CD4-positive, alpha-beta T cell (primary cell): ENCODE data around the gene LCMT1. TPM values are rescaled to one million over a fixed set of nuclear protein-coding genes. Genes with fewer than 3 reads are reported as not detected.
A peak's percentile ranks its signal among the peaks of the same experiment; 100 is the strongest.

Experiments used
- ATAC-seq: fragments of 200-7000 bp; cut with Tn5 transposase; one replicate; pipeline ENCODE4 v1.10.0; 2022; ENCODE audit warnings: mild to moderate bottlenecking; ENCODE audit not compliant: poor library complexity
- CTCF ChIA-PET: fragments of 350-600 bp; sonication (Branson Sonifier 250); formaldehyde crosslinking; loops from one replicate; lab custom pipeline; 2021; ENCODE audit warnings: antibody characterized with exemption, inconsistent platforms; lab: Charles Lee
- POLR2A ChIA-PET: fragments of 350-600 bp; sonication (Branson Sonifier 250); formaldehyde crosslinking; loops from one replicate; lab custom pipeline; 2021; ENCODE audit warnings: antibody characterized with exemption, inconsistent platforms; lab: Charles Lee
- DNase-seq, 14 experiments: peaks; one replicate each; pipeline ENCODE4 v3.0.0-alpha.2; 2013 to 2020; ENCODE audit warnings: mixed read lengths in 2 of 14
- H3K27ac ChIP-seq, 2 donors: one replicate each; pipeline versions ENCODE4 v1.5.1 to v1.7.0; 2013; ENCODE audit warnings: low read length in 2 of 2, low read depth in 1 of 2, mild to moderate bottlenecking in 1 of 2
- H3K27me3 ChIP-seq, 2 experiments: 1 replicate in 1 of 2; 2 replicates in 1 of 2; pipeline versions ENCODE4 v1.6.1 to v1.7.0; 2013; ENCODE audit warnings: low read length in 2 of 2, control low read depth in 1 of 2, mild to moderate bottlenecking in 1 of 2, moderate library complexity in 1 of 2; ENCODE audit not compliant: insufficient read depth in 2 of 2, control insufficient read depth in 1 of 2
- H3K36me3 ChIP-seq: one replicate; pipeline ENCODE4 v1.6.1; 2013; ENCODE audit warnings: low read length, control low read depth; ENCODE audit not compliant: insufficient read depth
- H3K4me1 ChIP-seq: one replicate; pipeline ENCODE4 v1.6.1; 2013; ENCODE audit warnings: low read length, control low read depth; ENCODE audit not compliant: insufficient read depth
- H3K4me3 ChIP-seq: one replicate; pipeline ENCODE4 v1.5.1; 2013; ENCODE audit warnings: mild to moderate bottlenecking, low read length, moderate library complexity
- H3K9me3 ChIP-seq, 2 experiments: 1 replicate in 1 of 2; 2 replicates in 1 of 2; pipeline versions ENCODE4 v1.6.1 to v1.7.0; 2013; ENCODE audit warnings: low read length in 2 of 2, mild to moderate bottlenecking in 2 of 2, control low read depth in 1 of 2, moderate library complexity in 1 of 2; ENCODE audit not compliant: control insufficient read depth in 1 of 2, insufficient read depth in 1 of 2
- H3K27ac Mint-ChIP-seq: one replicate; pipeline ENCODE4 v1.8.0; 2020; ENCODE audit warnings: mixed read lengths
- H3K27me3 Mint-ChIP-seq: one replicate; pipeline ENCODE4 v1.8.0; 2021; ENCODE audit warnings: mixed read lengths
- H3K36me3 Mint-ChIP-seq: one replicate; pipeline ENCODE4 v1.8.0; 2021; ENCODE audit warnings: low read depth, mixed read lengths
- H3K4me1 Mint-ChIP-seq: one replicate; pipeline ENCODE4 v1.8.0; 2021; ENCODE audit warnings: low read depth, mixed read lengths
- H3K4me3 Mint-ChIP-seq: one replicate; pipeline ENCODE4 v1.8.0; 2020; ENCODE audit warnings: mild to moderate bottlenecking, mixed read lengths
- H3K9me3 Mint-ChIP-seq: one replicate; pipeline ENCODE4 v1.8.0; 2020; ENCODE audit warnings: mixed read lengths
- CTCF ChIP-seq: fragments of 200-600 bp; IDR thresholded peaks from one replicate; pipeline ENCODE4 v1.8.0; 2022; ENCODE audit warnings: antibody characterized with exemption, mild to moderate bottlenecking
- intact Hi-C, 2 experiments: fragments of 100-400 bp; cut with DNase I in 1 of 2; cut with micrococcal nuclease in 1 of 2; formaldehyde crosslinking; loops; one replicate each; pipeline versions ENCODE4 v1.15.1 to v1.9.0; 2023 to 2025; cut with DNase I, micrococcal nuclease
- total RNA-seq, 174 experiments: library from RNA in 2 of 174; stranded (reverse) in 2 of 174; gene quantifications; one replicate each; pipeline ENCODE4 v1.2.3 and lab custom pipeline; 2021 to 2026

LCMT1 gene
- total RNA-seq, 2 experiments from 2014 or later = 22.5 to 28.2 TPM

- ATAC-seq = no peak
- CTCF ChIA-PET = no interaction called here
- intact Hi-C loops = no loop called here
- no peaks in the 10 kb centered on the region for H3K27me3 ChIP-seq
- no peaks in the 10 kb centered on the region for H3K27me3 Mint-ChIP-seq
- no peaks in the 10 kb centered on the region for H3K36me3 Mint-ChIP-seq
- peaks cover 20% of the 10 kb centered on the region for H3K4me1 ChIP-seq
- H3K9me3 Mint-ChIP-seq = no peaks in the 10 kb centered on the region
- H3K4me3 ChIP-seq = no peak overlapping the region
- DNase-seq = no peak
- no peak for TF ChIP-seq CTCF
- peaks cover 27% of the 10 kb centered on the region for H3K4me1 Mint-ChIP-seq
- H3K27ac Mint-ChIP-seq = no peak overlapping the region
- no peaks in the 10 kb centered on the region for H3K9me3 ChIP-seq
- H3K27ac ChIP-seq = no peak overlapping the region
- no peak overlapping the region for H3K4me3 Mint-ChIP-seq
- POLR2A ChIA-PET = interaction anchor here (1.6 kb wide), 1 partner anchor 36 kb away, joined by 3 read pairs; no protein-coding TSS in a partner anchor
- no peaks in the 10 kb centered on the region for H3K36me3 ChIP-seq
Measured at GRCh38 chr16:25097276-25097975, 14.1 kb upstream of the LCMT1 start.

DNA sequence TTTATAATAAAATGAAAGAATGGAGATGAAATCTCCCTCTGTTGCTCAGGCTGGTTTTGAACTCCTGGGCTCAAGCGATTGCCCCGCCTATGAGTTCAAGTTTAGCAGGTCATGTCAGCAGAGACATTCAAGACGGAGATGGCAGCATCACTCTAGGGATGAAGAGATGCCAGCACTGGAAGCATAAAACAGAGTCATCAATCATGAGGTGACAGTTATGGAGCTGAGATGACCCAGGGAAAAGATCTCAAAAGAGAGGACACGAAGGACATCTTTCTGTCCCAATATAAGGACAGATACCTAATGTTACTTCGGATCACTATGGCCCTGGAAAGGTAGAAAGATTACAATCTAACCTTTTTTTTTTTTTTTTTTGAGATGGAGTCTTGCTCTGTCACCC is 11.0 kb upstream of the LCMT1 start:
- DNase-seq = no peak
- POLR2A ChIA-PET = no interaction called here
- Mint-ChIP-seq H3K27ac (no peak overlapping the region), H3K36me3 (no peaks in the 10 kb centered on the region), H3K9me3 (no peaks in the 10 kb centered on the region), H3K4me3 (no peak overlapping the region), H3K27me3 (no peaks in the 10 kb centered on the region), H3K4me1 (no peaks in the 10 kb centered on the region)
- Histone ChIP-seq H3K4me3 (no peak overlapping the region), H3K27me3 (no peaks in the 10 kb centered on the region), H3K9me3 (no peaks in the 10 kb centered on the region), H3K4me1 (no peaks in the 10 kb centered on the region), H3K27ac (no peak overlapping the region), H3K36me3 (no peaks in the 10 kb centered on the region)
- CTCF ChIA-PET = interaction anchor here (0.5 kb wide), 1 partner anchor 44 kb away, joined by 3 read pairs; no protein-coding TSS in a partner anchor
- intact Hi-C loops = loop anchor here in 1 of 2 experiments (10.0 kb wide), 1 partner anchor 146 kb away; no protein-coding TSS in a partner anchor
- ATAC-seq = no peak
- TF ChIP-seq CTCF = no peak

DNA sequence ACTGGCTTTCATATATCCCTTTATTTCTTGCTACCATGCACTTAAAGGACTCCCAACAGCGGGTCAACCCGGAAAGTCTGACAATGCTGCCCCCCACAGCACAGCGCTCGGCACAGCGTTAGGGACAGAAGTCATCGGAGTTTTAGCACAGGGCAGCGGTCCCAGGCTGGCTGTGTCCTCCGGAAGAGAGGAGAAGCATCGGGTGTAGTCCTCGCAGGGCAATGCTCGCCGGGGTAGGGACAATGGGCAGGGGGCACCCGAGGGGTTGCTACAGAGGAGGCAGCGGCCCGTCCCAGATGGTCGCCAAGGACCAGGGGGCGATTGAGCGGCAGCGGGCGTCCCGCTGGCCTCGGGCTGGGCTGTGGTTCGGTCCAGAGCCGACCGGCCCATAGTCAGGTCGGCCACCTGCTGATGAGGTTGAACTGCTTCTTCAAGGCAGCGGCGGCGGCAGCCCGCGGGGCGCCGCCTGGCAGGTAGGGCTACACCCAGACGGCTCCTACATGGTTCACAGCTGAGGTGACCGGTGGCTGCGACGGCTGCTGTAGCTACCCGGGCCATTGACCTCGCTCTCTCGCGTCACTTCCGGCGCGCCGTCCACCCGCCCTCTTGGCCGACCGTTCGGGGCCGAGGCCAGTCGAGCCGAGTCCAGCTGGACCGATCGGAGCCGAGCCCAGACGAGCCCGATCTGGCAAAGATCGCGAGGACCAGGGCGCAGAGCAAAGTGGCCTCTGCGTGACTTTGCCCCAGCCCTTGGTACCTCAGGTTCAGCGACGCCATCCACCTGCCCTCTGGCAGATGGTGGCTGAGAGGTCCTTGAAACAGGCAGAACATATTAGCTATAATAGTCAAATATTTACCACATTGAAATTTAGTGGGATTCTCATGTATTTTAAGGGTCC is 4.7 kb upstream of the LCMT1 start:
- Mint-ChIP-seq H3K4me1 (peaks cover 43% of the 10 kb centered on the region), H3K4me3 (peak overlapping the region; percentile 98), H3K27me3 (no peaks in the 10 kb centered on the region), H3K36me3 (peaks cover 11% of the 10 kb centered on the region), H3K27ac (peak overlapping the region; percentile 91), H3K9me3 (no peaks in the 10 kb centered on the region)
- H3K27me3 ChIP-seq = no peaks in the 10 kb centered on the region
- peak; percentile 54 for TF ChIP-seq CTCF
- H3K36me3 ChIP-seq = no peaks in the 10 kb centered on the region
- H3K4me1 ChIP-seq = peaks cover 28% of the 10 kb centered on the region
- POLR2A ChIA-PET = interaction anchor here (0.9 to 7.0 kb wide), 10 partner anchors 11 to 377 kb away, joined by 3 to 68 read pairs (median 6); partner anchors contain the start of gene ARHGAP17
- peak overlapping the region; percentile 84 for H3K4me3 ChIP-seq
- no peaks in the 10 kb centered on the region for H3K9me3 ChIP-seq
- DNase-seq = peak; percentile 39 to 85 (median 58)
- intact Hi-C loops = loop anchor here (1.0 to 10.0 kb wide), 3 partner anchors 52 to 152 kb away; no protein-coding TSS in a partner anchor
- ATAC-seq = peak; percentile 3
- peak overlapping the region; percentile 29 to 77 for H3K27ac ChIP-seq
- CTCF ChIA-PET = interaction anchor here (1.0 to 2.0 kb wide), 2 partner anchors 55 to 98 kb away, joined by 3 to 7 read pairs; no protein-coding TSS in a partner anchor
